DOHH2 (cell line): ENCODE data around the gene CBL.

Experiments used
- CTCF ChIP-seq: fragments of 200-600 bp; sonication (generic); IDR thresholded peaks from one replicate; pipeline ENCODE4 v1.5.1; 2014; ENCODE audit warnings: antibody characterized with exemption, mild to moderate bottlenecking, low read depth, low read length; ENCODE audit not compliant: poor library complexity, severe bottlenecking
- EZH2phosphoT487 ChIP-seq: fragments of 200-600 bp; sonication (generic); IDR thresholded peaks from 2 replicates; pipeline ENCODE4 v1.6.1; 2017; ENCODE audit warnings: borderline replicate concordance, mild to moderate bottlenecking, antibody characterized with exemption, low read length, moderate library complexity, mixed read lengths

GRCh38 chr11:119342023-119342300 lies 135.8 kb downstream of the CBL start:
- TF ChIP-seq CTCF, result no peak
- TF ChIP-seq EZH2phosphoT487, result no peak
